Measurements from ENCODE around the gene JARID2. TPM values are rescaled to one million over a fixed set of nuclear protein-coding genes. Genes with fewer than 3 reads are reported as not detected.

Gene JARID2
- total RNA-seq, 1 experiment from 2014 or later, result 6.0 TPM

DNA sequence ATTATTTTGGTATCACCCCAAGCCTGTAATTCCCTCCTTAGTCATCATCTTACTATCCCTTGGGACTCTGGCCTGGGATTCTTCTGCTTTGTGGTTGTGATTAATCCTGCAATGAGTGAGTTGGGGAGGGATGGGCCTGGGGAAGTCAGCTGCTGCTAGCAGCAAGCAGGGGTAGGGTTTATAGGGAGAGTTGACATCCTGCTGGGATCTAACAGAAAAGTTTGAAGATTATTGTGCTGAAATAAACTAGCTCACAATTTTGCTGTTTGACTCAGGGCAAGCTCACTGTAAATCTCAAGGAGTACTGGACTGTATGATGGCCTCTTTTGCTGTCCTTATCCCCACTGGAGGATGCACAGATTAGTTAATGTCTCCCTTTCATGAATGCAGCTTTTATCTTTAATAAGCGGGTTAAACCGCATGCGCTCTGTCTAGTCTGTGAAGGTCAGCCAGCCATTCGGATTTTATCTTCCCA lies 83.4 kb downstream of the JARID2 start:
- DNase-seq (ENCODE audit: low read depth, low spot score) (no peak), ATAC-seq (no peak)
- Histone ChIP-seq H3K27ac (ENCODE audit: low read length) (no peak overlapping the region), H3K4me3 (ENCODE audit: low read depth in 2 of 2, low read length in 2 of 2) (no peak overlapping the region), H3K36me3 (ENCODE audit: control insufficient read depth, insufficient read depth, low read length) (no peaks in the 10 kb centered on the region), H3K27me3 (ENCODE audit: control insufficient read depth, insufficient read depth, low read length) (no peaks in the 10 kb centered on the region), H3K4me1 (ENCODE audit: control insufficient read depth, insufficient read depth, low read length) (no peaks in the 10 kb centered on the region), H3K9me3 (ENCODE audit: control insufficient read depth, insufficient read depth, low read depth, low read length) (no peaks in the 10 kb centered on the region)
- TF ChIP-seq TCF7L2 (IDR thresholded peaks at IDR 0.05; ENCODE audit: low read depth, low read length), result no peak
- TF ChIP-seq SIN3A (IDR thresholded peaks at IDR 0.05; ENCODE audit: borderline replicate concordance, insufficient read depth, low read depth, low read length), result no peak
- TF ChIP-seq, protein P1, sequence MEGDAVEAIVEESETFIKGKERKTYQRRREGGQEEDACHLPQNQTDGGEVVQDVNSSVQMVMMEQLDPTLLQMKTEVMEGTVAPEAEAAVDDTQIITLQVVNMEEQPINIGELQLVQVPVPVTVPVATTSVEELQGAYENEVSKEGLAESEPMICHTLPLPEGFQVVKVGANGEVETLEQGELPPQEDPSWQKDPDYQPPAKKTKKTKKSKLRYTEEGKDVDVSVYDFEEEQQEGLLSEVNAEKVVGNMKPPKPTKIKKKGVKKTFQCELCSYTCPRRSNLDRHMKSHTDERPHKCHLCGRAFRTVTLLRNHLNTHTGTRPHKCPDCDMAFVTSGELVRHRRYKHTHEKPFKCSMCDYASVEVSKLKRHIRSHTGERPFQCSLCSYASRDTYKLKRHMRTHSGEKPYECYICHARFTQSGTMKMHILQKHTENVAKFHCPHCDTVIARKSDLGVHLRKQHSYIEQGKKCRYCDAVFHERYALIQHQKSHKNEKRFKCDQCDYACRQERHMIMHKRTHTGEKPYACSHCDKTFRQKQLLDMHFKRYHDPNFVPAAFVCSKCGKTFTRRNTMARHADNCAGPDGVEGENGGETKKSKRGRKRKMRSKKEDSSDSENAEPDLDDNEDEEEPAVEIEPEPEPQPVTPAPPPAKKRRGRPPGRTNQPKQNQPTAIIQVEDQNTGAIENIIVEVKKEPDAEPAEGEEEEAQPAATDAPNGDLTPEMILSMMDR (IDR thresholded peaks at IDR 0.05), result no peak
- TF ChIP-seq POLR2AphosphoS5 (IDR thresholded peaks at IDR 0.05; ENCODE audit: low read depth, low read length), result no peak
- no peak for TF ChIP-seq REST (IDR thresholded peaks at IDR 0.05; ENCODE audit: insufficient read depth in 1 of 2, low read depth in 2 of 2, low read length in 1 of 2)
- in situ Hi-C loops (cut with HindIII; ENCODE audit: low pct_unique_long_range_greater_than_20kb, low sequenced_read_pairs), result no loop called here
- intact Hi-C loops (cut with micrococcal nuclease; ENCODE audit: unreplicated experiment), result no loop called here
- ChIA-PET CTCF (no interaction called here), POLR2A (no interaction called here)
- BruUV-seq (replicated peaks), result no TSS peak

- no peak for TF ChIP-seq SIN3A (IDR thresholded peaks at IDR 0.05; ENCODE audit: borderline replicate concordance, insufficient read depth, low read depth, low read length)
- TF ChIP-seq POLR2AphosphoS5 (IDR thresholded peaks at IDR 0.05; ENCODE audit: low read depth, low read length), result no peak
- no peaks in the 10 kb centered on the region for H3K4me1 ChIP-seq (ENCODE audit: control insufficient read depth, insufficient read depth, low read length)
- CTCF ChIA-PET, result no interaction called here
These were observed 84.5 kb downstream of the JARID2 start for GRCh38 chr6:15330174-15330944.

DNA sequence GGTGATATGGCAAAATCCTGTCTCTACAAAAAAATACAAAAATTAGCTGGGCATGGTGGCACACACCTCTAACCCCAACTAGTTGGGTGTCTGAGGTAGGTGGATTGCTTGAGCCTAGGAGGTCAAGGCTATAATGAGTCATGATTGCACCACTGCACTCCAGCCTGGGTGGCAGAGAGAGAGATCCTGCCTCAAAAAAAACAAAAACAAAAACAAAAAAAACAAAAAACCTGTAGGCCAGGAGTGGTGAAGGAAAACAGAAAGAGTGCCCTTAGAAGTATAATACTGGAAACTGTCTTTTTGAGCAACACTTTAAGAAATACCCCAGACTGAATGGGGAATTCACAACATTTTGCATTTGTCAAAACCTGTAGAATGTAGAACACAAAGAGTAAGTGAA lies 85.3 kb downstream of the JARID2 start:
- in situ Hi-C loops (cut with HindIII; ENCODE audit: low pct_unique_long_range_greater_than_20kb, low sequenced_read_pairs) (no loop called here), intact Hi-C loops (cut with micrococcal nuclease; ENCODE audit: unreplicated experiment) (no loop called here)
- POLR2A ChIA-PET, result no interaction called here
- CTCF ChIA-PET, result no interaction called here
- BruUV-seq (replicated peaks), result no TSS peak
- H3K9me3 ChIP-seq (ENCODE audit: control insufficient read depth, insufficient read depth, low read depth, low read length), result no peaks in the 10 kb centered on the region
- TF ChIP-seq SIN3A (IDR thresholded peaks at IDR 0.05; ENCODE audit: borderline replicate concordance, insufficient read depth, low read depth, low read length) (no peak), REST (IDR thresholded peaks at IDR 0.05; ENCODE audit: insufficient read depth in 1 of 2, low read depth in 2 of 2, low read length in 1 of 2) (no peak)
- H3K4me1 ChIP-seq (ENCODE audit: control insufficient read depth, insufficient read depth, low read length), result no peaks in the 10 kb centered on the region
- no peaks in the 10 kb centered on the region for H3K36me3 ChIP-seq (ENCODE audit: control insufficient read depth, insufficient read depth, low read length)
- DNase-seq (ENCODE audit: low read depth, low spot score), result no peak
- H3K4me3 ChIP-seq (ENCODE audit: low read depth in 2 of 2, low read length in 2 of 2), result no peak overlapping the region
- no peak overlapping the region for H3K27ac ChIP-seq (ENCODE audit: low read length)
- no peaks in the 10 kb centered on the region for H3K27me3 ChIP-seq (ENCODE audit: control insufficient read depth, insufficient read depth, low read length)
- ATAC-seq, result no peak

More at GRCh38 chr6:15330174-15330944, 84.5 kb downstream of the JARID2 start:
- no peak for DNase-seq (ENCODE audit: low read depth, low spot score)
- Histone ChIP-seq H3K9me3 (ENCODE audit: control insufficient read depth, insufficient read depth, low read depth, low read length) (no peaks in the 10 kb centered on the region), H3K27me3 (ENCODE audit: control insufficient read depth, insufficient read depth, low read length) (no peaks in the 10 kb centered on the region), H3K4me3 (ENCODE audit: low read depth in 2 of 2, low read length in 2 of 2) (no peak overlapping the region), H3K36me3 (ENCODE audit: control insufficient read depth, insufficient read depth, low read length) (no peaks in the 10 kb centered on the region), H3K27ac (ENCODE audit: low read length) (no peak overlapping the region)
- POLR2A ChIA-PET, result no interaction called here
- ATAC-seq, result no peak
- in situ Hi-C loops (cut with HindIII; ENCODE audit: low pct_unique_long_range_greater_than_20kb, low sequenced_read_pairs) (no loop called here), intact Hi-C loops (cut with micrococcal nuclease; ENCODE audit: unreplicated experiment) (no loop called here)
- BruUV-seq (replicated peaks), result no TSS peak
